WI38 (cell line): ENCODE measurements around the gene IL20RB.

Experiments used
- H3K4me3 ChIP-seq: 2 replicates; pipeline ENCODE4 v1.5.1; 2011; ENCODE audit warnings: low read depth, mild to moderate bottlenecking, control low read depth, low read length
- TF ChIP-seq, protein P1 (sequence below): IDR thresholded peaks from 2 replicates; pipeline ENCODE4 v1.5.1; 2012; ENCODE audit warnings: low read depth, mild to moderate bottlenecking, control low read depth, low read length

The IL20RB gene

DNA sequence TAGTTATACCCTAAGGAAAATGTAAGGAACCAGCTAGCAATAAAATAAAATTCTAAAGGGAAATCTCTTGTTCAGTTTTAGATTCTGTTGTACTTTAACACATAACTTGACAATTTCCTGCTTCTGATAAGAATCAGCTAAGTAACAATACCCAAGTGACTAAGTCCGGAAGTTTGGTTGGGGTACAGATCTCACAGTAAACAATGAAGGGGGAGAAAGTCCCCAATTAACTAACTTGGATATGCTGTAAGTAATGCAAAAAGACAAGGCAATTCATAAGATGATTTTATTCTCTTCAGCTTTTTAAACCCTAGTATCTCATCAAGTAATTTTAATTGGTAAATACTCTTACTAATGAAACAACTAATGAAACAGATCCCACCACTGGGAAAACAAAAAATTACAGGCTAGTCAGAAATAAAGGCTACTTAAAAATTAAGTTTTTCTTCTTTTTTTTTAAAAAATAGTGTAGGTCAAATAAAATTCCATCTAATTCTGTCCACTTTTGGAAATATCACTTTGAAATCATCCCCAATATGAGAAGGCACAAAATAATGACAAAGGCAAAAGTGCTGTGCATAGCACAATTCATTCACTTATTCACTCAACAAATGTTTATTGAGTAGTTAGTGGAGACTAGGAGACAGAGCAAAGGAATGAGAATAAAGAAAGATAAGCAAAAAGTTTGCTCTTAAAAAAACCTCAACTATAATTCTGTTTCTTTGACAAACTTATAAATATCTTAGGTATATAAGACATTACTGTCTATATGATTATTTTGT lies 37.8 kb upstream of the IL20RB start:
- TF ChIP-seq, protein P1, sequence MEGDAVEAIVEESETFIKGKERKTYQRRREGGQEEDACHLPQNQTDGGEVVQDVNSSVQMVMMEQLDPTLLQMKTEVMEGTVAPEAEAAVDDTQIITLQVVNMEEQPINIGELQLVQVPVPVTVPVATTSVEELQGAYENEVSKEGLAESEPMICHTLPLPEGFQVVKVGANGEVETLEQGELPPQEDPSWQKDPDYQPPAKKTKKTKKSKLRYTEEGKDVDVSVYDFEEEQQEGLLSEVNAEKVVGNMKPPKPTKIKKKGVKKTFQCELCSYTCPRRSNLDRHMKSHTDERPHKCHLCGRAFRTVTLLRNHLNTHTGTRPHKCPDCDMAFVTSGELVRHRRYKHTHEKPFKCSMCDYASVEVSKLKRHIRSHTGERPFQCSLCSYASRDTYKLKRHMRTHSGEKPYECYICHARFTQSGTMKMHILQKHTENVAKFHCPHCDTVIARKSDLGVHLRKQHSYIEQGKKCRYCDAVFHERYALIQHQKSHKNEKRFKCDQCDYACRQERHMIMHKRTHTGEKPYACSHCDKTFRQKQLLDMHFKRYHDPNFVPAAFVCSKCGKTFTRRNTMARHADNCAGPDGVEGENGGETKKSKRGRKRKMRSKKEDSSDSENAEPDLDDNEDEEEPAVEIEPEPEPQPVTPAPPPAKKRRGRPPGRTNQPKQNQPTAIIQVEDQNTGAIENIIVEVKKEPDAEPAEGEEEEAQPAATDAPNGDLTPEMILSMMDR: no peak
- H3K4me3 ChIP-seq: no peak overlapping the region

DNA sequence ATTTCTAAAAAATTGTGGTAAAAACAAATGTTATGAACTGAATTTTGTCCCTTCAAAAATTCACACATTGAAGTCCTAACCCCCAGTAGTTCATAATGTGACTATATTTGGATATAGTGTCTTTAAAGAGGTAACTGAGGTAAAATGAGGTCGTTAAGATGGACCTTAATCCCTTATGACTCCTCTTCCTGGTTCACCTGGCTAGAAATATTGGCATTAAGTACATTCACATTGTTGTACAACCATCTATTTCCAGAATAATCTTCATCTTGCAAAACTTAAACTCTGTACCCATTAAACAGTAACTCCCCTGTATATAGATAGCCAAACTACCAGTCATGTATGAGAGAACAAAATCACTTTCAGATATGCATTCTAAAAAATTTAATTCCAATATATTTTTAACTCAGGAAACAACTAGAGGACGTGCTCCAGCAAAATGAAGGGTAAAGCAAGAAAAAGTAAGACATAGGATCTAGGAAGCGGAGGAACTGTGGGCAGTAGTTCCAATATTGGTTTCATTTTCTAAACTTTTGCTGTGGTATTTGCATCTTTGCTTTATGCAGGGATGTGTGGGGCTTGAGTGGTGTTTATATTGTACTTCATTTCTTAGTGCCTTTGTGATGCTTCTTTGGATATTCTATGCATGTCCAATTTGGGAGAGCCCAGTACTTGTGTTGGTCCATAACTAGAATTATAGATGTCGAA lies 36.7 kb upstream of the IL20RB start:
- TF ChIP-seq, protein P1: no peak
- H3K4me3 ChIP-seq: no peak overlapping the region

DNA sequence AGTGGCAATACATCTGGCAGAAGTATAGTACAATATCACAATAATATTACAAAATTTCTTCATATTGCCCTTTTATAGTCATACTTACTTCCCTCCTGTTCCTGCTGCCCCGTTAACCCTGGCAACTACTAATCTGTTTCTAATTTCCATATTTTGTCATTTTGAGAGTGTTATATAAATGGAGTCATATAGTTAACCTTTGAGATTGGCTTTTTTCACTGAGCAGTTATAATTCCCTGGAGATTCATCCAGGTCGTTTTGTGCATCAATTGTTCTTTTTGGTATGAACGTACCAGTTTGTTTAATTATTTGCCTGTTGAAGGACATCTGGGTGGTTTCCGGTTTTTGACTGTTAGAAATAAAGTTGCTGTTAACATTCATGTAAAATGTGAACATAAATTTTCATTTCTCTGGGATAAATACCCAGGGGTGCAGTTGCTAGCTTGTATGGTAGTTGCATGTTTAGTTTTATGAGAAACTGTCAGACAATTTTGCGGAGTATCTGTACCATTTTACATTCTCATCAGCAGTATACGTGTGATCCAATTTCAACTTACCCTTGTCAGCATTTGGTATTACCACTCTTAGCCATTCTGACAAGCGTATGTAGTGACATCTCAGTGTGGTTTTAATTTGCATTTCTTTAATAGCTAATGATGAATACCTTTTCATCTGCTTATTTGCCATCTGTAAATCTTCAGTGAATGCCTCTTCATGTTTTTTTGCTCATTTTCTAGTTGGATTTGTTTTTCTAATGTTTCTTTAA lies 32.2 kb upstream of the IL20RB start:
- TF ChIP-seq, protein P1: no peak
- no peak overlapping the region for H3K4me3 ChIP-seq

DNA sequence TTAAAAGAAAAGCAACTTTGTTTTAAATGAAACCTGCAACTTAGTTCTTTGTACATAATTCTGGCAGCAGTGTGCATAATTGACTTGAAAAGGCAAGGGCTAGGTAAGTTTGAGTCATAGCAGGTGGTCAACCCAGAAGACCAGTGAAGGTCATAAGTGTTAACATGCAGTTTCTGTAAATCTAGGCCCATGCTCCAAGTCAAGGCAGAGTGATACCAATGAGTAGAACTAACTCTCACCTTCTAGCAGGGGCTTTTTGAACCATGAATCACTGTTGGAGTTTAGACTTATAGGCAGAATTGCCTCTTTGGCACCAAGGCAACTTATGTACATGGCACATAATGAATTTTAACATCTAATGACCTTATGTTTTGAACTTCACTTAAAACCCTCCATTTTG lies 29.5 kb upstream of the IL20RB start:
- TF ChIP-seq, protein P1: no peak
- no peak overlapping the region for H3K4me3 ChIP-seq

DNA sequence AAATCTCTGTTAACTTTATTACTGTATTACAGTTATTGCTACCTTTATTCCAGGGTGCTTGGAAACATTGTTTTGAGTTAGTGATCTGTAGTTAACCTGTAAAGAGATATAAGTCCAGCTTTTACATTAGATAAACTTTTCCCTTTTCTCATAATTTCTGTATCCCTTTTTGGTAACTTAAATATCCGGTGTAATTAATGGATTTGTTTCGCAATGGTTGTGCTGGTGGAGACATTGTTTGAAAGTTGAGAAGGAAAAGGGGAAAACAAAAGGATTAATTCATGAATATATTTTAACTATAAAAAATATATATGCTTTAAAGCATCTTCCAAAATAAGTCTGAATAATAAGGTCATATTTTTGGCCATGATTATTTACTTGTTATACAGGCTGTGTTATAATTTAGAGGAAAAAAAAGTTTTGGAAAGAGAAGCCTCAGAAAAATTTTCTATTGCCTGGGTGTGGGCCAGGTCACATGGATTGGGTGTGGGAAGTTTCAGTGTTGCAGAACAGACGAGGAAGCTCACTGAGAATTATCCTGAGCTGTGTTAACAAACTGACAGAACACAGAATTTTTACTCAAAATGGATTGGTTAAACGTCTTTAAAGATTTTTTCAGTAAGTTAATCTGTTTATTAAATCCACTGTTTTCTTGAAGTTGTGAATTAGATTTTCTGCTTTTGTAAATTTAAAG lies 27.7 kb upstream of the IL20RB start:
- no peak overlapping the region for H3K4me3 ChIP-seq
- TF ChIP-seq, protein P1: no peak

DNA sequence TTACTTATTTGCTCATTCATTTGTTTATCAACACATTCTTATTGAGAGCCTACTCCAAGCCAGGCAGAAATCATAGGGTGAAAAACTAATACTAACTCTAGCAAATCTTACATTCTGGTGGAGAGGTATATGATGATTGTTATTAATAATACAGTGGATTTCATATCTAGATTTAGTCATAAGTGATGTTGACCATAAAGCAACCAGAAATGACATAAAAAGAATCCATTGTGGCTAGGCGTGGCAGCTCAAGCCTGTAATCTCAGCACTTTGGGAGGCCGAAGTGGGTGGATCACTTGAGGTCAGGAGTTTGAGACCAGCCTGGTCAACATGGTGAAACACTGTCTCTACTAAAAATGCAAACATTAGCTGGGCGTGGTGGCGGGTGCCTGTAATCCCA lies 26.2 kb upstream of the IL20RB start:
- no peak overlapping the region for H3K4me3 ChIP-seq
- TF ChIP-seq, protein P1: no peak
